ENCODE data around the gene MYPN.
A peak's percentile ranks its signal among the peaks of the same experiment; 100 is the strongest.
"Not testable (repeated sequence)": the region's sequence is repeated elsewhere in the genome, so short reads cannot be mapped to it uniquely, and the experiment has no call there.

MYPN gene

GRCh38 chr10:68194290-68194689, 85.0 kb downstream of the MYPN start:
- TF ChIP-seq CTCF (IDR thresholded peaks at IDR 0.05; ENCODE audit: borderline replicate concordance, insufficient read depth, low read depth, low read length) = no peak
- no peak overlapping the region for H3K4me3 ChIP-seq (ENCODE audit: low read depth, low read length)

GRCh38 chr10:68195776-68196175, 86.5 kb downstream of the MYPN start:
- H3K4me3 ChIP-seq (ENCODE audit: low read depth, low read length) = not testable (repeated sequence)

- no peak for TF ChIP-seq CTCF (IDR thresholded peaks at IDR 0.05; ENCODE audit: borderline replicate concordance, insufficient read depth, low read depth, low read length)
- no peak overlapping the region for H3K4me3 ChIP-seq (ENCODE audit: low read depth, low read length)
Observed at GRCh38 chr10:68196701-68197100, 87.4 kb downstream of the MYPN start.

GRCh38 chr10:68202960-68203353, 93.7 kb downstream of the MYPN start:
- no peak for TF ChIP-seq CTCF (IDR thresholded peaks at IDR 0.05; ENCODE audit: borderline replicate concordance, insufficient read depth, low read depth, low read length)
- H3K4me3 ChIP-seq (ENCODE audit: low read depth, low read length) = no peak overlapping the region

GRCh38 chr10:68208424-68209042, 99.2 kb downstream of the MYPN start:
- TF ChIP-seq CTCF (IDR thresholded peaks at IDR 0.05; ENCODE audit: borderline replicate concordance, insufficient read depth, low read depth, low read length) = peak; percentile 39; the same call in 1 of the 2 replicates
- H3K4me3 ChIP-seq (ENCODE audit: low read depth, low read length) = no peak overlapping the region

GRCh38 chr10:68211669-68212068, 102.4 kb downstream of the MYPN start:
- TF ChIP-seq CTCF (IDR thresholded peaks at IDR 0.05; ENCODE audit: borderline replicate concordance, insufficient read depth, low read depth, low read length) = no peak
- H3K4me3 ChIP-seq (ENCODE audit: low read depth, low read length) = no peak overlapping the region

GRCh38 chr10:68212721-68213352, 103.5 kb downstream of the MYPN start:
- no peak overlapping the region for H3K4me3 ChIP-seq (ENCODE audit: low read depth, low read length)
- peak; percentile 31; the same call in 1 of the 2 replicates for TF ChIP-seq CTCF (IDR thresholded peaks at IDR 0.05; ENCODE audit: borderline replicate concordance, insufficient read depth, low read depth, low read length)
